Testis (tissue), 3 donors: ENCODE results near the gene CHML. TPM values are rescaled to one million over a fixed set of nuclear protein-coding genes. Genes with fewer than 3 reads are reported as not detected.

ENCODE experiments used
- DNase-seq: peaks from one replicate; pipeline ENCODE4 v3.0.0-alpha.2; 2019
- H3K27ac ChIP-seq, 2 donors: fragments of 200-600 bp; sonication (generic); one replicate each; pipeline ENCODE4 v1.5.1; 2019
- H3K27me3 ChIP-seq: fragments of 200-600 bp; sonication (generic); one replicate; pipeline ENCODE4 v1.5.1; 2019
- H3K36me3 ChIP-seq: fragments of 200-600 bp; sonication (generic); one replicate; pipeline ENCODE4 v1.5.1; 2017; ENCODE audit warnings: low read depth; ENCODE audit errors: missing control alignments
- H3K4me1 ChIP-seq: fragments of 200-600 bp; sonication (generic); one replicate; pipeline ENCODE4 v1.5.1; 2019
- H3K4me3 ChIP-seq, 2 donors: fragments of 200-600 bp; sonication (generic); one replicate each; pipeline ENCODE4 v1.5.1; 2017 to 2019
- H3K9me3 ChIP-seq: fragments of 200-600 bp; sonication (generic); one replicate; pipeline ENCODE4 v1.5.1; 2017
- POLR2A ChIP-seq: fragments of 450-650 bp; IDR thresholded peaks from one replicate; pipeline ENCODE4 v1.6.1; 2017; ENCODE audit warnings: antibody characterized with exemption, mild to moderate bottlenecking, moderate library complexity
- WGBS, 2 donors: methylation state at CpG; one replicate each; pipeline ENCODE4 v1.1.5; 2018; 5-methylcytosine and 5-hydroxymethylcytosine counted together
- intact Hi-C: fragments of 100-400 bp; cut with DNase I; formaldehyde crosslinking; loops from one replicate; pipeline ENCODE4 v1.15.1; 2023; ENCODE audit warnings: low total_unique reads
- polyA plus RNA-seq: library from polyadenylated mRNA; stranded (reverse); fragments of 350-450 nt; fragmentation: Illumina TruSeq; extraction: RNeasy Lipid Tissue Mini Kit (QIAGEN cat#74804); gene quantifications from one replicate; pipeline ENCODE4 v1.2.3, GENCODE V29; 2014; ENCODE audit warnings: low read depth, low replicate concordance; ENCODE audit not compliant: insufficient read depth
- total RNA-seq, 2 donors: library from RNA; depleted of rRNA; stranded (reverse); fragments of >200 nt; gene quantifications; one replicate each; pipeline ENCODE4 v1.2.3, GENCODE V29; 2016
- TF ChIP-seq, protein P1 (sequence below), 3 experiments: fragments of 450-650 bp in 2 of 3; fragments of 200-600 bp in 1 of 3; sonication (generic) in 1 of 3; IDR thresholded peaks; one replicate each; pipeline ENCODE4 v1.5.1; 2016 to 2019; ENCODE audit warnings: antibody characterized with exemption in 3 of 3, mild to moderate bottlenecking in 2 of 3, moderate library complexity in 1 of 3

The CHML gene
- total and polyA plus RNA-seq, 3 donors from 2014 or later = 5.8 to 26.2 (median 20.0) TPM

DNA sequence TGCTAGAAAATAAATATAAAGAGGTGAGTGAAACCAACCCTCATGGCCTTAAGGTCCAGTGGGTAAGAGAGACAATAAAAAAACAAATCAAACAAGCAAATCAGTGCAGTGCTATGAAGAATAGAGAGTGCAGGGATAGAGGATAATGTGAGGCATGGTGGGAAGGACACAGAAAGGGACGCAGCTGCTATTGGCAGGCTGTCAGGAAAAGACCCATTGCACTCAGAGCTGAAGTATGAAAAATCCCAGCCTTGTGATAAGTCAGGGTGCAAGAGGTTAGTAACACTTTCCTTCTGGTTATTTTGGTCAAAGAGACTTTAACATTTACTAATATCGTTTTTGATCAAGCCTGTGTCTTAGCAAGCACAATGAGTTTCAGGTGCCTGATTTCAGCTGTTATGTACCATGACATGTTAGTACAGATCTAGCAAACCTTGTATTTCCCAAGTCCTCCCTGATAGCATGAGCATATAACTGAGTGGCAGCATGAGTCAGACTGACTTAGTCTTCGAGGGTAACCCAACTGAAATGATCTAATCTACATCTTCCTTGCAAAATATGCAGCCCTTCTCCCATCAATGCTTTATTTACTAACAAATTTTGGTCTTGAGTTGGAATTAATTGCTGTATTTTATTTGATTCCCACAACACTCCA is 31.7 kb downstream of the CHML start:
- TF ChIP-seq, protein P1, sequence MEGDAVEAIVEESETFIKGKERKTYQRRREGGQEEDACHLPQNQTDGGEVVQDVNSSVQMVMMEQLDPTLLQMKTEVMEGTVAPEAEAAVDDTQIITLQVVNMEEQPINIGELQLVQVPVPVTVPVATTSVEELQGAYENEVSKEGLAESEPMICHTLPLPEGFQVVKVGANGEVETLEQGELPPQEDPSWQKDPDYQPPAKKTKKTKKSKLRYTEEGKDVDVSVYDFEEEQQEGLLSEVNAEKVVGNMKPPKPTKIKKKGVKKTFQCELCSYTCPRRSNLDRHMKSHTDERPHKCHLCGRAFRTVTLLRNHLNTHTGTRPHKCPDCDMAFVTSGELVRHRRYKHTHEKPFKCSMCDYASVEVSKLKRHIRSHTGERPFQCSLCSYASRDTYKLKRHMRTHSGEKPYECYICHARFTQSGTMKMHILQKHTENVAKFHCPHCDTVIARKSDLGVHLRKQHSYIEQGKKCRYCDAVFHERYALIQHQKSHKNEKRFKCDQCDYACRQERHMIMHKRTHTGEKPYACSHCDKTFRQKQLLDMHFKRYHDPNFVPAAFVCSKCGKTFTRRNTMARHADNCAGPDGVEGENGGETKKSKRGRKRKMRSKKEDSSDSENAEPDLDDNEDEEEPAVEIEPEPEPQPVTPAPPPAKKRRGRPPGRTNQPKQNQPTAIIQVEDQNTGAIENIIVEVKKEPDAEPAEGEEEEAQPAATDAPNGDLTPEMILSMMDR (IDR thresholded peaks at IDR 0.05) = no peak
- TF ChIP-seq POLR2A = no peak
- WGBS, 2 donors = 45 to 54% methylated on average over 3 of the region's 3 CpGs
- Histone ChIP-seq H3K9me3 (no peaks in the 10 kb centered on the region), H3K4me3 (no peak overlapping the region), H3K27ac (no peak overlapping the region), H3K27me3 (no peaks in the 10 kb centered on the region), H3K4me1 (peaks cover 7% of the 10 kb centered on the region), H3K36me3 (no peaks in the 10 kb centered on the region)
- intact Hi-C loops = no loop called here
- DNase-seq = no peak

- H3K27ac ChIP-seq = no peak overlapping the region
- H3K4me1 ChIP-seq = peaks cover 7% of the 10 kb centered on the region
- DNase-seq = no peak
- H3K36me3 ChIP-seq = no peaks in the 10 kb centered on the region
- no peaks in the 10 kb centered on the region for H3K9me3 ChIP-seq
- H3K27me3 ChIP-seq = no peaks in the 10 kb centered on the region
- H3K4me3 ChIP-seq = no peak overlapping the region
- intact Hi-C loops = no loop called here
- TF ChIP-seq, protein P1 (IDR thresholded peaks at IDR 0.05) = no peak
- no peak for TF ChIP-seq POLR2A
Observed at GRCh38 chr1:241607497-241607896, 32.7 kb downstream of the CHML start.

DNA sequence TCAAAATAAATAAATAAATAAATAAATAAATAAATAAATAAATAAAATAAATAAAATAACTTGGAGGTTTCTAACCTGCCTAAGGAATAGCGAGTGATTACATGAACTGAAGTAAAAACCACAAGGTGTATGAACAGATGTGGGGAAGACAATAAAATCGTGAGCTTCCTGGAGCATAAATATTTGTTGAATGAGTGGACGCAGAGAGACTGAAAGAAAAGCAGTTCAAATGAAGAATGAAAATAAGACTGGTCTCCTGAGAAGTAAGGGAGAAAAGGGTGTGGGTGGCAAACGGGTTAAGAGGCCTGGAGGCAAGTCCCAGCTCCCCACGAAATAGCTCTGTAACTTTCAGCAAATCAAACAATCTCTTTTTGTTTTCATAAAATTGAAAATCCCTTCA is 33.6 kb downstream of the CHML start:
- TF ChIP-seq, protein P1 (IDR thresholded peaks at IDR 0.05) = no peak
- TF ChIP-seq POLR2A = no peak
- no peaks in the 10 kb centered on the region for H3K36me3 ChIP-seq

DNA sequence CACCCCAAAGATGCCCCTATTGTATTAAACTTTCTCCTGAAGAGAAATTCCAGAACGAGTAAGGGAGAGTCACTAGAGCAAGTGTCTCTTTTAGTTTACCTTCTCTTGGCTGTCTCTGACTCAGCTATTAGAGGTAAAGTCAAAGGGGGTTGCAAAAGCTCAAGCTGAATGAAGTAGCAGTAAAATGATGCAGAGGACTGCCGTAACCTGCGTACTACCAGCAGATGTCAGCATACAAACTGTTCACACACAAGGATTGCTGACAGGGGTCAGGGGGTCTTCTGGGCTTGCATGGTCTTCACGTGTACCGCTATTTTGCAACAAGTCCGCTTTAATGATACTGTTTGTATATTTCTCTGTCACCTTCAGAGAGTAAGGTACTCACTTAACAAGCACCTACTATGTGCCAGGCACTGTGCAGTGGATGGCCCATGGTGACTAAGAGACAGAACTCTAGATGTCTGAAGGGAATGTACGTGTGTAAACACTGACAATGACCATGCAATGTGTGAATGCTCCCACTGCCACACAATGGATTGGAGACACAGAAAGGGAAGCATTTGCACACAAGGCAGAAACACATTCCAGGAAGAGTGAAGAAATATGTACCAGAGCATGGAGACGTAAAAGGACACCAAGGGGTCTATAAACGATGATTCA is 34.9 kb downstream of the CHML start:
- intact Hi-C loops = no loop called here
- H3K36me3 ChIP-seq = no peaks in the 10 kb centered on the region
- no peak overlapping the region for H3K4me3 ChIP-seq
- TF ChIP-seq, protein P1 (IDR thresholded peaks at IDR 0.05) = no peak
- TF ChIP-seq POLR2A = no peak
- WGBS, 2 donors = 85 to 86% methylated on average over 9 of the region's 9 CpGs
- H3K27ac ChIP-seq = no peak overlapping the region
- H3K27me3 ChIP-seq = no peaks in the 10 kb centered on the region
- H3K4me1 ChIP-seq = peaks cover 5% of the 10 kb centered on the region
- DNase-seq = no peak
- no peaks in the 10 kb centered on the region for H3K9me3 ChIP-seq

More for the DNA sequence above, 33.6 kb downstream of the CHML start:
- H3K27ac ChIP-seq = no peak overlapping the region
- 88 to 89% methylated on average over 5 of the region's 5 CpGs for WGBS, 2 donors
- no peak overlapping the region for H3K4me3 ChIP-seq
- H3K27me3 ChIP-seq = no peaks in the 10 kb centered on the region
- no peak for DNase-seq
- H3K4me1 ChIP-seq = peaks cover 7% of the 10 kb centered on the region
- intact Hi-C loops = no loop called here
- H3K9me3 ChIP-seq = no peaks in the 10 kb centered on the region
